ENCODE measurements around the gene SLCO1B3. TPM values are rescaled to one million over a fixed set of nuclear protein-coding genes. Genes with fewer than 3 reads are reported as not detected.

SLCO1B3 gene
- total and polyA plus RNA-seq, 12 donors = 0.28 to 2.5 (median 0.35) TPM; not detected in 9

- intact Hi-C loops (cut with DNase I) = no loop called here
- peaks cover 0 to 24% (median 0%) of the 10 kb centered on the region in 11 donors for H3K9me3 ChIP-seq
- H3K27ac ChIP-seq = no peak overlapping the region
- H3K27me3 ChIP-seq = no peaks in the 10 kb centered on the region
- H3K36me3 ChIP-seq = no peaks in the 10 kb centered on the region
- no peaks in the 10 kb centered on the region for H3K4me1 ChIP-seq
- no peak for DNase-seq
- 71 to 78% methylated on average over 6 of the region's 6 CpGs for WGBS, 2 donors
- H3K4me3 ChIP-seq = no peak overlapping the region
- no peak for ATAC-seq
- no peak for TF ChIP-seq CTCF (IDR thresholded peaks at IDR 0.05)
Measured at GRCh38 chr12:20917269-20917668, 106.8 kb downstream of the SLCO1B3 start.

- H3K27me3 ChIP-seq = no peaks in the 10 kb centered on the region
- H3K4me1 ChIP-seq = no peaks in the 10 kb centered on the region
- H3K27ac ChIP-seq = no peak overlapping the region
- no peak for TF ChIP-seq CTCF (IDR thresholded peaks at IDR 0.05)
- peaks cover 0 to 25% (median 0%) of the 10 kb centered on the region in 11 donors for H3K9me3 ChIP-seq
- no peak overlapping the region for H3K4me3 ChIP-seq
- intact Hi-C loops (cut with DNase I) = no loop called here
- no peak for ATAC-seq
- no peak for DNase-seq
- 97 to 100% methylated on average over 1 of the region's 1 CpG for WGBS, 2 donors
- H3K36me3 ChIP-seq = no peaks in the 10 kb centered on the region
Measured at GRCh38 chr12:20917819-20918218, 107.3 kb downstream of the SLCO1B3 start.

GRCh38 chr12:20931894-20932293, 121.4 kb downstream of the SLCO1B3 start:
- intact Hi-C loops (cut with DNase I) = no loop called here
- H3K4me1 ChIP-seq = no peaks in the 10 kb centered on the region
- DNase-seq = no peak

GRCh38 chr12:20946732-20947131, 136.2 kb downstream of the SLCO1B3 start:
- H3K4me1 ChIP-seq = no peaks in the 10 kb centered on the region
- H3K27me3 ChIP-seq = peaks cover 0 to 3% (median 0%) of the 10 kb centered on the region in 7 donors
- no peak overlapping the region for H3K4me3 ChIP-seq
- no peaks in the 10 kb centered on the region for H3K9me3 ChIP-seq
- intact Hi-C loops (cut with DNase I) = loop anchor here in 1 of 10 donors (10.0 kb wide), 1 partner anchor 488 kb away; the partner anchor contains the start of gene PYROXD1
- no peaks in the 10 kb centered on the region for H3K36me3 ChIP-seq
- no peak overlapping the region for H3K27ac ChIP-seq
- 33 to 37% methylated on average over 5 of the region's 5 CpGs for WGBS, 2 donors
- no peak for ATAC-seq
- no peak for DNase-seq
- TF ChIP-seq CTCF (IDR thresholded peaks at IDR 0.05) = peak in 7 of 9 donors; percentile 24 to 49 (median 34)

More at GRCh38 chr12:20931894-20932293, 121.4 kb downstream of the SLCO1B3 start:
- peaks cover 0 to 18% (median 0%) of the 10 kb centered on the region in 11 donors for H3K9me3 ChIP-seq
- H3K4me3 ChIP-seq = no peak overlapping the region
- 57 to 63% methylated on average over 4 of the region's 4 CpGs for WGBS, 2 donors
- H3K36me3 ChIP-seq = no peaks in the 10 kb centered on the region
- TF ChIP-seq CTCF (IDR thresholded peaks at IDR 0.05) = no peak
- no peak overlapping the region for H3K27ac ChIP-seq
- ATAC-seq = no peak
- H3K27me3 ChIP-seq = no peaks in the 10 kb centered on the region

Data from heart right ventricle (tissue), 16 donors.